ENCODE measurements around the gene NEURL1B. TPM values are rescaled to one million over a fixed set of nuclear protein-coding genes. Genes with fewer than 3 reads are reported as not detected.

The NEURL1B gene
- total RNA-seq, 1 donor from 2014 or later: 6.1 TPM

DNA sequence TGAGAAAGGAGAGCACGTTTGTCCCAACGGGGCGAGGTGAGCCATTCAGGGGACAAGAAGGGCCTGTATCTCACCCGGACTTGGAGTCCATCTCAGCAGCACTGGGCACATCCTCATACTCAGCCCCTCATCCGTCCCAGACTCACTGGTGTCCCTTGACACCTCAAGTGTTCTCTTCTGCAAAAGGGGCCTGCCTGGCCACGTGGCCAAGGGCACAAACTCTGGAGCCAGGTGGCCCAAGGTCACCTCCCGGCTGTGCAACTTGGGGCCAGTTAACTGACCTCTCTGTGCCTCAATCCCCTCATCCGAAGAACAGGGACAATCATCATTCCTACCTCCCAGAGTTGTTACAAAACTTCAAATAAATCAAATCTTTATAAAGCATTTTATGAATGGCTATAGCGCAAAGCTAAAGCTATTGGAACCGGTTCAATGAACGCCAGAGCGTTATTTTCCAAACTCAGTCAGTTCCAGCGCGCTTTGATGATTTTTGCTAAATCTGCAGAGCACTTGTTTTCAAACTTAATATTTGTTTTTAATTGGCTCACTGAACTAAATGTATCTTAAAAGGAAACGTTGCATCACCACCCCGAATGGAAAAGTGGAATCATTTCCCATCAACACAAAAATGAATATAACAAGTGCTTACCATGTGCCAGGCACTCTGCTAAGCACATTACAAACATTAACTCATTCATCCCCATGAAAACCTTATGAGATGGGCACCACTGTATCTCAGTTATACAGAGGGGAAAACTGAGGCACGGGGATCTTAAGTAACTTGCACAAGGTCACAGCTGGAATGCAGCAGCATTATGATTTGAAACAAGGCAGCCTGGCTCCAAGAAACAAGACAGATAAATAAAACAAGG, 80.6 kb downstream of the NEURL1B start:
- no peak overlapping the region for H3K4me3 Mint-ChIP-seq
- H3K27me3 Mint-ChIP-seq (ENCODE audit: low read depth): peaks cover 13% of the 10 kb centered on the region

DNA sequence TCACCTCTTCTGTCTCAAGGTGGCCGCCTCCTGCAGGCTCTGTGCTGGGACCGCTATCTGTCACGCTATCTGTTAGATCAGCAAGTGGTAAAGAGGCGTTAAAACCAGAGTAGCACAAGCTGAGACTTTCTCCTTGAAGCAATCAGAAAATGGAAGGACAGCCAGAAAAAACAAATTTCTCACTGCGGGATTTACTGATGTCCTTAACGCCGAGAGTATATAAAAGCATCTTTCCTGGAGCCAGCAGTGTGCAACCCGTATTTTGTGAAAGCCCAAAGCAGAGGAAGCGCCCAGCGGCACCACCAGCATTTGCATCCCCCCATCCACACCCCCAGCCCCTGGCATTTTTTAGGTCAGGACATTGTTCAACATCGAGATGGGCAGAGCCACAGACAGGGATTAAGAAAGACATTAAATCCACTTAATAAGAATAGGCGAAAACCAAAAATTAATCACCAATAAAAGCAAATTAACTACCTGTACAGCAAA, 81.3 kb downstream of the NEURL1B start:
- TF ChIP-seq, protein P1, sequence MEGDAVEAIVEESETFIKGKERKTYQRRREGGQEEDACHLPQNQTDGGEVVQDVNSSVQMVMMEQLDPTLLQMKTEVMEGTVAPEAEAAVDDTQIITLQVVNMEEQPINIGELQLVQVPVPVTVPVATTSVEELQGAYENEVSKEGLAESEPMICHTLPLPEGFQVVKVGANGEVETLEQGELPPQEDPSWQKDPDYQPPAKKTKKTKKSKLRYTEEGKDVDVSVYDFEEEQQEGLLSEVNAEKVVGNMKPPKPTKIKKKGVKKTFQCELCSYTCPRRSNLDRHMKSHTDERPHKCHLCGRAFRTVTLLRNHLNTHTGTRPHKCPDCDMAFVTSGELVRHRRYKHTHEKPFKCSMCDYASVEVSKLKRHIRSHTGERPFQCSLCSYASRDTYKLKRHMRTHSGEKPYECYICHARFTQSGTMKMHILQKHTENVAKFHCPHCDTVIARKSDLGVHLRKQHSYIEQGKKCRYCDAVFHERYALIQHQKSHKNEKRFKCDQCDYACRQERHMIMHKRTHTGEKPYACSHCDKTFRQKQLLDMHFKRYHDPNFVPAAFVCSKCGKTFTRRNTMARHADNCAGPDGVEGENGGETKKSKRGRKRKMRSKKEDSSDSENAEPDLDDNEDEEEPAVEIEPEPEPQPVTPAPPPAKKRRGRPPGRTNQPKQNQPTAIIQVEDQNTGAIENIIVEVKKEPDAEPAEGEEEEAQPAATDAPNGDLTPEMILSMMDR (conservative IDR thresholded peaks at IDR 0.05): no peak
- H3K36me3 Mint-ChIP-seq (ENCODE audit: low read depth): no peaks in the 10 kb centered on the region
- H3K27me3 Mint-ChIP-seq (ENCODE audit: low read depth): peaks cover 6% of the 10 kb centered on the region
- H3K9me3 Mint-ChIP-seq: no peaks in the 10 kb centered on the region
- no peak overlapping the region for H3K27ac Mint-ChIP-seq (ENCODE audit: unreplicated experiment)
- DNase-seq (ENCODE audit: low read depth, low spot score): no peak
- peaks cover 13% of the 10 kb centered on the region for H3K4me1 Mint-ChIP-seq
- H3K4me3 Mint-ChIP-seq: no peak overlapping the region

More for the DNA sequence above, 80.6 kb downstream of the NEURL1B start:
- TF ChIP-seq, protein P1 (conservative IDR thresholded peaks at IDR 0.05): no peak
- Mint-ChIP-seq H3K27ac (ENCODE audit: unreplicated experiment) (no peak overlapping the region), H3K36me3 (ENCODE audit: low read depth) (no peaks in the 10 kb centered on the region), H3K9me3 (no peaks in the 10 kb centered on the region), H3K4me1 (peaks cover 19% of the 10 kb centered on the region)
- DNase-seq (ENCODE audit: low read depth, low spot score): no peak

DNA sequence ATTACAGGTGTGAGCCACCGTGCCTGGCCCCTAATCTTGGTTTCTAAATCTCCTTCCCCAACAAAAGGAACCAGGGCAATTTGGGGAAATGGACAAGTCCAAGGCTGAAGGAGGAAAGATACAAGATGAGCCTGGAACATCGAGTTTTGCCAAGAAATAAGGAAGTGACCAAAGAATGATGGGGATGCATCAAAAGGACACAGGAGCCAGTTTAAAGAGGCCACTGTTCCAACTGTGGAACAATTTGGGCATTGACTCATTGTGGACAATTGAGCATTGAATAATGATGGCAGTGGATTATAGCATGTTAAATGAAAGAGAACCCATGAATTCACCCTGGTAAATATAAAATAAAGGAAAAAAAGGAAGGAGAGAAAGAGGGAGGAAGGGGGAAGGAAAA, 82.4 kb downstream of the NEURL1B start:
- Mint-ChIP-seq H3K36me3 (ENCODE audit: low read depth) (no peaks in the 10 kb centered on the region), H3K4me3 (no peak overlapping the region), H3K9me3 (no peaks in the 10 kb centered on the region), H3K27me3 (ENCODE audit: low read depth) (peaks cover 6% of the 10 kb centered on the region), H3K27ac (ENCODE audit: unreplicated experiment) (no peak overlapping the region), H3K4me1 (peaks cover 13% of the 10 kb centered on the region)
- TF ChIP-seq, protein P1 (conservative IDR thresholded peaks at IDR 0.05): no peak
- no peak for DNase-seq (ENCODE audit: low read depth, low spot score)

DNA sequence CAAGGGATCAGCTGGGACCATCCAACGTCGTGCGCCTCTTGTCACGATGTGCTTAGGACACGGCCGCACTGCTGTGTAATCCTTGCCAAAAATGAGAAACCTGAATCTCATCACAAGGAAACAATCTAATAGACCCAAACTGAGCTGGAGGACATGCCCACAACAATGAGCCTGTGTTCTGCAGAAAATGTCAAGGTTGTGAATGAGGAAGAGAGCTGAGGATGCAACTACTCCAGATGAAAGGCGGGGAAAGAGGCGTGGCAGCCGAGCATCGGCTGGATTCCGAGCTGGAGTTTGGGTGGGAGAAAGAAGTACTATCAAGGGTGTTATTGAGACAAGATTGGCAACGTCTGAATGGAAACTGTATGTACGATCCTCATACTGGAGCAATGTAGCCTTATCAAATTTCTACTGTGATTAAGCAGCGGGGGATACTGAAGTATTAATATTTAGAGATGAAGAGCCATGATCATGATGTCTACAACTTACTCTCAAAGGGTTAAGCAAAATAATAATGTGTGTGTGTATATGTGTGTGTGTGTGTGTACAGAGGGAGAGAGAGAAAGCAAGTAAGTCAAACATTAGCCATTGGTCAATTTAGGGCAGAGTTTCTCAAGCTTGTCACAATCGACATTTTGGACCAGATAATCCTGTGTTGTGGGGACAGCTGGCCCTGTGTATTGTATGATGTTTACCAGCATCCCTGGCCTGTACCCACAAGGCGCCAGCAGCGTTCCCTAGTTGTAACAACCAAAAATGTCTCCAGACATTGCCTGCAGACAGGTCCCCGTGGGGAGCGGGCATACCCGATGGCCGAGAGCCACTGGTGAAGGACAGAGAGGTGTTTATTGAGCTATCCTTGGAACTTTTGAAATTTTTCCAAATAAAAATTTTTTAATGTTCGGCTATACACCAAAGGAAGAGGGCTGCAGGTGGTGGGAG, 83.5 kb downstream of the NEURL1B start:
- Mint-ChIP-seq H3K4me1 (peaks cover 13% of the 10 kb centered on the region), H3K36me3 (ENCODE audit: low read depth) (no peaks in the 10 kb centered on the region), H3K27me3 (ENCODE audit: low read depth) (peaks cover 6% of the 10 kb centered on the region), H3K27ac (ENCODE audit: unreplicated experiment) (no peak overlapping the region), H3K9me3 (no peaks in the 10 kb centered on the region), H3K4me3 (no peak overlapping the region)
- TF ChIP-seq, protein P1 (conservative IDR thresholded peaks at IDR 0.05): no peak
- no peak for DNase-seq (ENCODE audit: low read depth, low spot score)

DNA sequence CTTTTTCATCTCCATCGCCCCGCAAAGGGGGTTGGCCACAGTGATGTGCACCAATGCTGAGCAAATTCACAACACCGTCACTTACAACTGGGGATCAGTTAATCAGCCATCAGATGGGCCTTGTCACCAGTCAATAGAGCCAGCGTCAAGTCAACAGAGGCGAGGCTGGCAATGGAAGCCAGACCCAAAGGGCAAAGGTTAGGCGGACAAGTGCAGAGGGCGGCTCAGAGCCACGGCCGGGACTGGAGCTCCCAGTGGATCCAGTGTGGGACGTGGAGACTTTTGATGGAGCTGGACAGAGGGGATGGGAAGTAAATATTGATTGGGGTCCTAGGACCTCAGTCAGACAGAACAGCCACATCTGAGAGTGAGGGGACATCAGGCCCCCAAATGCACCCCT, 84.2 kb downstream of the NEURL1B start:
- no peaks in the 10 kb centered on the region for H3K27me3 Mint-ChIP-seq (ENCODE audit: low read depth)
- no peaks in the 10 kb centered on the region for H3K9me3 Mint-ChIP-seq

More for the DNA sequence above, 84.2 kb downstream of the NEURL1B start:
- no peaks in the 10 kb centered on the region for H3K36me3 Mint-ChIP-seq (ENCODE audit: low read depth)
- H3K27ac Mint-ChIP-seq (ENCODE audit: unreplicated experiment): no peak overlapping the region
- H3K4me1 Mint-ChIP-seq: peaks cover 13% of the 10 kb centered on the region
- no peak for DNase-seq (ENCODE audit: low read depth, low spot score)
- TF ChIP-seq, protein P1 (conservative IDR thresholded peaks at IDR 0.05): no peak
- no peak overlapping the region for H3K4me3 Mint-ChIP-seq
